Activated T-cell treated with anti-CD3 and anti-CD28 coated beads, Interleukin-2, amount 50 U/mL, for 1 hour (primary cell): Measurements from ENCODE around the gene MATN1.
A peak's percentile ranks its signal among the peaks of the same experiment; 100 is the strongest.
"Not testable (repeated sequence)": the region's sequence is repeated elsewhere in the genome, so short reads cannot be mapped to it uniquely, and the experiment has no call there.

Source experiments
- DNase-seq: peaks from one replicate; pipeline ENCODE4 v3.0.0-alpha.2; 2020

The MATN1 gene, protein sequence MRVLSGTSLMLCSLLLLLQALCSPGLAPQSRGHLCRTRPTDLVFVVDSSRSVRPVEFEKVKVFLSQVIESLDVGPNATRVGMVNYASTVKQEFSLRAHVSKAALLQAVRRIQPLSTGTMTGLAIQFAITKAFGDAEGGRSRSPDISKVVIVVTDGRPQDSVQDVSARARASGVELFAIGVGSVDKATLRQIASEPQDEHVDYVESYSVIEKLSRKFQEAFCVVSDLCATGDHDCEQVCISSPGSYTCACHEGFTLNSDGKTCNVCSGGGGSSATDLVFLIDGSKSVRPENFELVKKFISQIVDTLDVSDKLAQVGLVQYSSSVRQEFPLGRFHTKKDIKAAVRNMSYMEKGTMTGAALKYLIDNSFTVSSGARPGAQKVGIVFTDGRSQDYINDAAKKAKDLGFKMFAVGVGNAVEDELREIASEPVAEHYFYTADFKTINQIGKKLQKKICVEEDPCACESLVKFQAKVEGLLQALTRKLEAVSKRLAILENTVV

GRCh38 chr1:30723331-30723755 lies at the start of gene MATN1:
Gene MATN1 (minus strand): TSS chr1:30723585. CDS start chr1:30723551, 34 bp downstream.
- DNase-seq, result no peak

- DNase-seq, result no peak
Measured at GRCh38 chr1:30771005-30771404, 47.6 kb upstream of the MATN1 start.

- DNase-seq, result no peak
Measured at GRCh38 chr1:30770150-30770549, 46.8 kb upstream of the MATN1 start.

- DNase-seq, result no peak
Measured at GRCh38 chr1:30768830-30769718, 45.7 kb upstream of the MATN1 start.

DNA sequence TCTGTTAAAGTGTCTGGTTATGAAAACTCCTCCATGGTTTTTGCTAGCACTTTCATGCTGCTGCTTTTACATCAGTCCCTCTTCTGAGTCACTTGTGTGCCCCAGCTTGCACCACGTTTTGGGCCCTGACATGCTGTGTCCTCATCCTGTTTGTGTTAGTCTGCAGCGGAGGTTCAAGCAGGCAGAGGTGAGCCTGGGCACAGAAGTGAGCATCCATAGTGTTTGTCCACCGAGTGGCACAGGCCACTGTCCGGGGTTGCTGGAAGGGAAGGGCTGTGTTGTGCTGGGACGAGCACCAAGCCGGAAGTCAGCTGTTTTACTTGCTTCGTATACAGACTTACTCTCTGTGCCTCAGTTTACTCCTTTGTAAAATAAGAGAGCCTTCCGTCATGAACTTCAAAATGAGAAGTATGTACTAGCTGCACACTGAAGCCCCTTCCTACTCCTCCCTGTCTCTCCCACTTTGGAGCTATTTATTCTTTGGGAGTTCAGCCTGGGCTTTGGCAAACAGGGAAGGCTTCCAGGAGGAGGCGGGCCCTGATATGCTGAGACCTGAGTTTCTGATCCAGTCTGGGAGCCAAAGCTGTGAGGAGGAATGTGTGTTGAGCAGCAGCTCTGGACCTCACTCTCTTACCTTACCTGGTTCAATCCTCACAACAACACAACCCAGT lies 44.9 kb upstream of the MATN1 start:
- DNase-seq, result no peak

GRCh38 chr1:30766948-30767347 lies 43.6 kb upstream of the MATN1 start:
- DNase-seq, result not testable (repeated sequence)

DNA sequence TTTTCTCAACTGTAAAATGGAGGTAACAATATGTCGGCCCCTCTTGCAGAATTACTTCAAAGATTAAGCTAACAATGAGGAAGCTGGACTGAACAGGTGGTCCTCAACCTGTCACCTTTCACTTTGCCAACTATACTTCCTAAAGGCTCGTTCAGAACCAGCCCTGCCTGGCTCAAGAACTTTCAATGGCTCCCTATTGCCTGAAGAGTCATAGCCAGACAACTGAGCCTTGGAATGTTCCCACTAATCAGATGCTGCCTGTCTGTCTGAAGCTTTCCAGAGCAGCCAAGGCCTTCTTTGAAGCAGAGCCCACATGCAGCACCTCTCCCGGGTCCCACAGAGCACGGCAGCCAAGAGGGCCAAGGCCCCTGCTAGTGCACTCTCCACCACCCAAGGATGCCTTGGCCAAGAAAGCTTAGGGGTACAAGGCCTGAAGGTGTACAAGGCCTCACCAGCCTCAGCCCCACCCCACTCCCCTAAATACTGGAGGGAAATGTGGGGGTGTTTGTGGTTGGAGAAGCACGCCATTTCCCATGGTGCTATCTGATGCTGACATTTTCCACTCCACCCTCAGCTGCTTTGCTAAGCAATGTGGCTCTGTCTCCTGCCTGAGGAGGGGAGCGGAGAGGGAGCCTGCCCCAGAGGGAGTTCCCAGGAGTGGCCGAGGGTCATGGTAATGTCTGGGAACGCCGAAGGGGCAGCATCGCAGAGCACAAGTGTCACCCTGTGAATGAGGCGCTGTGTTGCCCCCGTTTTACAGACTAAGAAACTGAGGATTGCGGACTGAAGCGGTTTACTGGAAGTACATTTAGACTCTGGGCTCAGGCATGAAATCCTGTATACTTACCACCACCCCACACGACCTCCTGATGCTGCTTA lies 42.4 kb upstream of the MATN1 start:
- no peak for DNase-seq

DNA sequence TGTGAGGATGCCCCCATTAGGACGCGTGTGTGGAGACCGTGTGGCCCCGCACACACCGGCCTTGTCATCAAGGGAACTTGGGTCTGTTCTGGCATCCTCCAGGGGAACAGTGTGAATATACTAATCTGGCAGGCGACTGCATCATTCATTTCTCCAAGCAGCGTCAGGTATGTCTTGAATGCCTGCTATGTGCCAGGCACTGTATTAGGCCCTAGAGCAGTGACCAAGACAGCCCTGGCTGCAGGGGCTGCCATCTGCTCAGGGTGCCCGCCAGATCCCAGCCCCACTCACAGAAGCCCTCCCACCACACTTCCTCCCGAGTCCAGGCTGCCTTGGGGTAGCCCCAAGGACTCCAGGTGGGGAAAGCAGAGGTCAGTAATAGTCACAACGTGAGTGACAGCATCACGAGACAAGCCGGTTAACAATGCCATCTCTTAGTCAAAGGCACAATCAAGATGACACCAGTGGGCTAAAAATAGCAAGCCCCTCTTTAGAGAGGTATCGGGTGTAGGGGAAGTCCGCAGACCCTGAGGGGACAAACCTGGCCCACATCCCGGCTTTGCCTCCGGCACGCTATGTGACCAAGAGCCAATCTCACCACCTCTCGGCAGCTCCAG lies 41.7 kb upstream of the MATN1 start:
- no peak for DNase-seq

DNA sequence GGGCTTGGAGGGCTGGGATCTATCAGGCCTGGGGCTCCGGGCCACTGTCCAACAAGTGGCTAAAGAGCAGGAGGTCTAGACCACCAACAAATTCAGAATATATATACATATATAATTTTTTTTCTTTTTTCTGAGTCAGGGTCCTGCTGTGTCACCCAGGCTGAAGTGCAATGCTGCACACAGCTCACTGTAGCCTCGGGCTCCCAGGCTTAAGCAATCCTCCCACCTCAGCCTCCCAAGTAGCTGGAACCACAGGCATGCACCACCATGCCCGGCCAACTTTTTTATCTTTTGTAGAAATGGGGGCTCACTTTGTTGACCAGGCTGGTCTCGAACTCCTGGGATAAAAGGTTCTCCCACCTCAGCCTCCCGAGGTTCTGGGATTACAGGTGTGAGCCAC lies 41.0 kb upstream of the MATN1 start:
- DNase-seq, result no peak

- DNase-seq, result no peak
Measured at GRCh38 chr1:30763651-30764248, 40.4 kb upstream of the MATN1 start.

DNA sequence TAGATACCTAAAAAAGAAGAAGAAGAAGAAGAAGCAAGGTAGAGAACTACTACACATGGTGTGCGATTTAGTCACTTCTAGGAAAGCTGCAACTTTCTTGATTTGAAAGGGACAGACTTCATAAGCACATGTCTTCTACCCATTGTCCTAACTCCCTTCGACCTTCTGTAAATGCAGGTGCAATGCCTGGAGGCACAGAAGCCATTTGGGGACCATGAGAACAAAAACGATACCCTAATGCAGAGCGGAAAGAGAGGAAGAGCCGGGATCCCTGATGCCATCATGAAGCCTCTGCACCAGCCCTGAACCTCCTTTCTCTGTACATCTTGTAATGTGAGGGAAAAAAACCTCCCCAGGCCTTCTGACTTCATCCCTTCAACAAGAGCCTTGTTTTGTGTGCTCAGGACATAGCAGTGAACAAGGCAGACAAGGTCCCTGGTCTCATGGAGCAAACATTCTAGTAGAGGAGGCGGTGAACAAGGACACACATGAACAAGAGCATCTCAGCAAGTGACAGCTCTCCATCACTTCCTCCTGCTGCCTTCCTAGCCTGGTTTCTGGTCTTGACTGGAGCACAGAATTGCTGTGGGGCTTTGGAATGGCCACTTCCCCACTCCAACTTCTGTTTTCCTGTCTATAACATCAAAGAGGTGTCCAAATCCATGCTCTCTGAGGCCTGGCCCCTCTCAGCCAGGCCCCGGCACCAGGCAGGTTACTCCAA lies 39.7 kb upstream of the MATN1 start:
- no peak for DNase-seq

DNA sequence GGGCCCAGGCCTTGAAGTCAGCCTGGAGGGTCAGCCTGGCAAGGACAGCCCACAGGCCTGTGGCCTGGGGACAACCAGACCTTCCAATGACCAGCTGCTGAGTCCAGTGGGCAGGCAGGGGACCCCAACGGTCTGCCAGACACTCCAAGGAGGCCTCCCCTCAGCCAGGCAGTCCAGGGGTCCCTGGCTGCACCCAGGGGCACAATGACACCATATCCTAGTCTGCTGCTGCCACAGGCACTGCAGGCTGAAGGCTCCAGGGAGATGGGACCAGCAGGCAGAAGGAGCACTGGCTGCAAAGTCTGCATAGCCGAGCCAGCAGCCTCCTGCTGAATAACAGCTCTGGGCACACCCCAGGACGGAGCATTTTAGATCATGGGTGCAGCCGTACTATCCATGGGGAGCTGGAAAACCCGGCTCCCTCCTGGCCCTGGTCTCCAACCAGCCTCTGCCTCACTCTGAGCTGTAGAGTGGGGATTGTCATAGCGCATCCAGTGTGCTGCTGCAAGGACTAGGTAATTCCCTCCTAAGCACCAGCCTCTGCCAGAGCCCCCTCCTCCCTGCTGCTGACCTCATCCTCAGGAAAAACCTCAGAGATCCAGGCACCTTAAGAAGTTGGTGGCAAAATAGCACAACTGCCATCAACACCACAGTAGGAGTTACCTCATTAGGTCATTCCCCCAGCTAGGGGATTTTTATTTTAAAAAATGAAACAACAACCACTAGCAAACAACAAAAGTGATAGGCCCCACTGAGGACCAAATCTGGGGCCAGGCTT lies 39.0 kb upstream of the MATN1 start:
- no peak for DNase-seq

- no peak for DNase-seq
Measured at GRCh38 chr1:30761381-30762151, 38.2 kb upstream of the MATN1 start.

DNA sequence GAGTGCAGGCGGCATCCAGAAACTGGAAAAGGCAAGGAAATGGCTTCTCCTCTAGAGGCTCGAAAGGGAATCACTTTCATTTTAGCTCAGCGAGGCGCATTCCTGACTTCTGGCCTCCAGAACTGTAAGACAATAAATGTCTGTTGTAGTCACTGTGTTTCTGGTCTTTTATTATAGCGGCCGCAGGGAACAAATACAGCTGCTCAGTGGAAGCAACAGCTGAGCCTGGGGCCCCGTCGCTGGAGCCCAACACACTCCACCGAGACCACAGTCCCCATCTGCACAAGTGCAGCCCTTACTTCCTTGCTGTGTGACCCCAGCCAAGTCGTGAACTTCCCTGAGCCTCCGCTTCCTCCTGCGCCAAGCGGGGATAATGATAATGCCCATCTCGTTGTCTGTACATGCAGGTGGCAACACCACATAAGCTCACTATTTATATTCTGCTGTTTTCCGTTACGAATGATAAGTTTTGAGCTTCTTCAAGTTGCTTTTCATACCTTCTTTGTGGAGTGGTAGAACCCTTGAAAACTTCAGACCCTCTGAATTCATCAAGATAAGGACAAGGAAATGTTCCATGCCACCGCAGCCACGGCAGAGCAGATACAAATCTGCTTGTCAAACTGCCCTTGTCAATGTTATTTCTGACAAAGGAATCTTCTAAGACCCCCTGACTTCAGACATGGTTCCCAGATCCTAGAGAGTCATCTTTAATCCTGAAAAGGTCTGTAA lies 37.4 kb upstream of the MATN1 start:
- DNase-seq, result no peak

DNA sequence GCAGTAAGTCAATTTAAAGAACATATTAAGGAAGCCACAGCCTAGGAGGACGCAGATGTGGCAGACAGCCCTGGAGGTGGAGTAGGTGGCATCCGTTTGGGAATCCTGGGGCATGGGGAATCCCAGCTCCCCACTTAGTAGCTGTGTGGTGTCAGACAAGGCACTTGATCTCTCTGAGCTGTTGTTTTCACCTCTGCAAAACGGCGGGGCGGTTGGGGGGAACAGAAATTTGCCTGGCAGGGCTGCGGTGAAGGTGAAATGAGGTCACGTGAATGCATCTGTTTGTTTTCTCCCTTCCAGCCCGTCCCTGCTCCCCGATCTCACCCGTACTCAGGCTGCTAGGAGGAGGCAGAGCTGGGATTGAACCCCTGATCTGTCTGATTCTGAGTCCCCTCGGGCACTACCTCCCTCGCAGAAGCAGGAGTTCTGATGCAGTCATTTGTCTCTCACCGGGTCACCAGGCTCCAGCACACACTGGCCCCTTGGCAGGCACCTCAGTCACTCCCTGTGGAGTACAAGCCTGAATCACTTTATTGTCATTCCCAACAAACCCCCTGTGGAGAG lies 36.4 kb upstream of the MATN1 start:
- DNase-seq, result peak; percentile 74

- DNase-seq, result no peak
Measured at GRCh38 chr1:30758785-30759380, 35.5 kb upstream of the MATN1 start.

- DNase-seq, result no peak
Measured at GRCh38 chr1:30758121-30758688, 34.8 kb upstream of the MATN1 start.
